HG03460 (cell line): ENCODE data around the gene SURF6.

Source experiments
- ATAC-seq: cut with Tn5 transposase; IDR thresholded peaks from one replicate; pipeline ENCODE4 v1.9.1; 2021; ENCODE audit not compliant: unreplicated experiment

SURF6 gene

GRCh38 chr9:133368249-133368881, 32.4 kb upstream of the SURF6 start:
- no peak for ATAC-seq

DNA sequence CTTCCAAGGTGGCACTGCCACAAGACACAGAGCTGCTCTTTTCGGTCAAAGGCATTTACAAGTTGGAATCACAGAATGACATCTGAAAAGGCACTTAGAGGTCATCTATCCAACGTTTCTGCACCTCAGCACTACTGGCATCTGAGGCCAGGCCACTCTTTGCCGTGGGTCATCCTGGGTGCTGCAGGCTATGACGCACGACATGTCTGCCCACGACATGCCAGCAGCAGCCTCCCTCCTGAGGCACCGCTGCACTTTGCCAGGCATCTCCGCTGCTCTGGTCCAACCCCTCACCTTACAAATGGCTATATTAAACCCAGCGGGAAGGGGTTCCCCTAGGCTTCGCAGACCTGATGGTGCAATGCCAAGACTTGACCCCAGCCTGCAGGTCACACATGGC, 31.8 kb upstream of the SURF6 start:
- no peak for ATAC-seq

GRCh38 chr9:133367221-133367620, 31.2 kb upstream of the SURF6 start:
- no peak for ATAC-seq

DNA sequence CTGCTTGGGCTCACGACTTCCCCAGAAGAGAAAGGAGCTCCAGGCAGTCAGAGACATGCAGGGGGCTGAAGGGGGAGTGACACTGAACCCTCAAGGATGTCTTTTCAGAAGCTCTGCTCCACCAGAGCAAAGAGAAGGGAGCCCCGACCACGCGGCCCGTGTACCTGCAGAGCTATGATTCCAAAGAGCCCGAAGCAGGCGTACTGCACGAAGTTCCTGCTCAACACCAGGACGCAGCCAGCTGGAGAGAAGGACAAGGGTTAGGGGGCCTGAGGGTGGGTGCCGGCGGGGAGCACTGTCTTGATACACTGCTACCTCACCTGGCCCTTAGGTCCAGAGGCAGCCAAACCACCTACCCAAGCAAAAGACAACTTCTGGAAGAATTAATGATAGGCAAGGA, 30.4 kb upstream of the SURF6 start:
- ATAC-seq, result no peak

DNA sequence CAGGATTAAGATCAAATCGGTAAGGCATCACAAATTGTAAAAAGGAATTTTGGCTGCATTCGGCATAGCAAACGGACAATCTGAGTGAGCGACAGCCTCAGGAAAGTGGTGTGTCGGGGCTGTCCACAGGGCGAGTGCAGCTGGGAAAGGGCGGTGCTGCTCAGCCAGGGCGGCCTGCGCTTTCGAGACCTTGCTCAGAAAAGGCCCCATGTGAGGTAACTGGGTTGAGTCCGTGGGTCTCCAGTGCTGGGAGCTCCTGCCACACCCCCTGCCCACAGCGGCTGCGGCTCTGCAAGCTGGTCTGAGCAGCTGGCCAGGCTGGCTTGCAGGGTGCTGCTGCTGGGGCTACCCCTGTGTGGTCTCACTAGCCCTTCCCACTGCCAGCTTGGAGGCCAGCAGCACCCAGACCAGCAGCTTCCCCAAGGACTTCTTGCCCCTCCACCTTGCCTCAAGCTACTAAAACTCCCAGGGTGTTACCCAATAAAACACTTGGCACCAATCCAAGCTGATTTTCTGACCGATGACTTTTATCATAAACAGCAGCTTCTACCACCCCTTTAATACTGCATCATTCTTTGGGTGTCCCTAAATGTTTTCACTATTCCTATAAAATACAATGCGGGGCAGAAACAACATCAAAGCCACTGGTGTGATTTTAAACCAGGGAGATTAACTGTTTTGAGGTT, 26.5 kb upstream of the SURF6 start:
- no peak for ATAC-seq

- ATAC-seq, result no peak
These were observed 25.6 kb upstream of the SURF6 start for GRCh38 chr9:133361507-133362092.

GRCh38 chr9:133360400-133361393, 24.7 kb upstream of the SURF6 start:
- ATAC-seq, result no peak

DNA sequence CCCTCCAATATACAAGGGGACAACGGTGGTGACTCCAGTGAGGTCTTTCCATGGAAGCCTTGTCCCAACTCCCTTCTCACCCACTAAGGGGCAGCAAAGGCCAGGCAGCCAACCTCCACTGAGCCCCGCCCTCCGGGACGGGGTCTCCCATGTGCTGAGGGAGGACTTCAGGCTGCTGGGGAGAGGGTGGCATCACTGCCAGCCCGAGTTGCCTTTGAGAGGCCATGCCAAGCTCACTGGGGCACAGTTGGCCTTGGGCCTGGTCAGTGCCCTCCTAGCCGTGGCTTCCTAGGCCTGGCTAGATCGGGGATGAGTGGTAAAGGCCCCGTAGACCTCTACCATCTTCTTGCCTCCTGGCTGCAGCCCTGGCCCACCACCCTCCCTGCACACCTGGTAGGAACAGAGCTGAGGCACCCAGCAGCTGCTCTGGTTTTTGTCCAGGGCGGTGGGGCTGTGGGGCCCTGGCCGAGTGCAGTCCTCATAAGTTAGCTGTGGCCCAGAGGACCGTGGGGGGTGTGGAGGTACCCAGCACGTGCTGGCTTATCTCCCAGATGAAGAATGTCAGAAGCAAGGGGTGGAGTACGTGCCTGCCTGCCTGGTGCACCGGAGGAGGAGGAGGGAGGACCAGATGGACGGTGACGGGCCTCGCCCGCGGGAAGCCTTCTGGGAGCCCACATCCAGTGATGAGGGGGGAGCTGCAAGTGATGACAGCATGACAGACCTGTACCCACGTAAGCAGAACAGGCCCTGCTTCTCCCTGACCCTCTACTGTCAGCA, 23.6 kb upstream of the SURF6 start:
- no peak for ATAC-seq

DNA sequence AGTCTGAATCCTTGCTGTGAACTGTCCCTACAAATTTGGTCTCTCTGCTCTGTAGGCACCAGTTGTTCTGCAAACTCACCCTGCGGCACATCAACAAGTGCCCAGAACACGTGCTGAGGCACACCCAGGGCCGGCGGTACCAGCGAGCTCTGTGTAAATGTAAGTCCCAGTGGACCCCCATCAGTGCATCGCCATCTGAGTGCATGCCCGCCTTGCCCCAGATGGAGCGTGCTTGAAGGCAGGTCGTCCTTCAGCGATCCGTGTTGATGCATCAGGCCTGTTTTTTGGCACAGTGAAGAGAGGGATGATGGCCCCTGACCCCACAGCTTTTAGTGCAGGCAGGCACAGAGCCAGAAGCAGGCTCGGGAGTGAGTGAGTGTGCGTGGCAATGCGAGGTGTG, 21.7 kb upstream of the SURF6 start:
- ATAC-seq, result no peak

DNA sequence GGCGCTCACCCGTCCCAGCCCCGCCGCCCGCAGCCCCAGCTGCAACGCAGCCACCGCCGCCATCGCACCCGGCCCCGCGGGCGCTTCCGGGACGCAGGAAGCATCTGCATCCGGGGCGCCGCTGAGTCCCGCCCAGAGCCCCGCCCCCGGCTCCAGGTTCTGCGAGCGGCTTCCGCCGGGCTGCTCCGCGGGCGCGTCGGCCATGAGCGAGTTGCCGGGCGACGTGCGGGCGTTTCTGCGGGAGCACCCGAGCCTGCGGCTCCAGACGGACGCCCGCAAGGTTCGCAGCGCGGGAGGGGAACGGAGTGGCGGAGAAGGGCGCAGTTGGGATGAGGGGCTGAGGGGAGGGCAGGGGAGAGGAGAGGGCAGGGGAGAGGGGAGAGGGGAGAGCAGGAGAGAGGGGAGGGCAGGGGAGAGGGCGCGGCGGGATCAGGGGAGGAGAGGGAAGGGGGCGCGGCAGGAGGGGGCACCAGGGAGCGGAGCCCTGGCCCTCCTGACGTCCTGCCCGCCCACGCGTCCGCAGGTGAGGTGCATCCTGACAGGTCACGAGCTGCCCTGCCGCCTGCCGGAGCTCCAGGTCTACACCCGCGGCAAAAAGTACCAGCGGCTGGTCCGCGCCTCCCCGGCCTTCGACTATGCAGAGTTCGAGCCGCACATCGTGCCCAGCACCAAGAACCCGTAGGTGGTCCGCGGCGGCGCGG, 20.6 kb upstream of the SURF6 start, which contains the start of the genes SURF1 and SURF2:
SURF1 (minus strand) TSS at position 97 of the 701 bp plus-strand sequence; CDS start at position 63, 34 bp downstream.
SURF2 (plus strand) TSS at position 160 of the 701 bp plus-strand sequence; CDS start at position 203, 43 bp downstream.
- ATAC-seq, result peak; percentile 60

DNA sequence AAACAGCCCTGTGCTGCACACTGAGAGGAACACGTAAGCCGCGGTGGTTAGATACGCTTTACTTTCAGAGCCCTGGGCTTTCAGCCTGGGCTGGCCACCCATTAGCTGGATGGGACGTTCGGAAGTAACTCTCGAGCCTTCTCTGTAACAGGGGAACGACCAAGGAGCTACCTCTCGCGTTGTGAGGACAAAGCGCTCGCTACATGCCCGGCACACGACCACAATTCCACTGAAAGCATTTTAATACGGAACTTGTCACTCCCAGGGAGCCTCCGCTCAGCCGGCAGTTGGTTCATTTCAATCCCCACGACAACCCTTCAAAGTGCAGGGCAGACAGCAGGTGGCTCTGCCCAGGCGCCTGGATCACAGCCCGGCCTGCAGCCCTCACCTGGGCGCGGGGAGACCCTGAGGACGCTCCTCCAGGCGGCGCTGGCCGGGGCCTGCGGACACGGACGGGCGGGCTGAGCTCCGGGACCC, 19.9 kb upstream of the SURF6 start:
- peak; percentile 34 for ATAC-seq

DNA sequence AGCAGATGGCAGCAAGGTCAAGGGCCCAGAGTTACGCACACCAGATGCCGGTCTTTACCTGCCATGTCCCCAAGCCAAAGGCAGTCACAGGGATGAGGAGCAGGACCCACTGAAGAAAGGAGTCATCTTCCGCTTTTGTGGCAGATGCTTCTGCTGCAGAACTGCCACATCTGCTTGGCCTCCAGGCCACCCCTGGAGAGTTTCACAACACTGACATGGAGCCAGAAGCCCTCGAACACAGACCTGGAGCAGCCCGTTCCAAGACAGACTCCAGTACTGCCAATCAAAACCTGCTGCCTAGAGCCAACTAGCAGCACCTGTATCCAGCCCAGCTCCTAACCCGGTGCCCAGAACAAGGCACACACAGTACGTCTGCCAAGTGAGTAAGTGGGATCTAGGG, 18.8 kb upstream of the SURF6 start:
- ATAC-seq, result no peak

- no peak for ATAC-seq
These were observed 17.6 kb upstream of the SURF6 start for GRCh38 chr9:133353548-133353947.

DNA sequence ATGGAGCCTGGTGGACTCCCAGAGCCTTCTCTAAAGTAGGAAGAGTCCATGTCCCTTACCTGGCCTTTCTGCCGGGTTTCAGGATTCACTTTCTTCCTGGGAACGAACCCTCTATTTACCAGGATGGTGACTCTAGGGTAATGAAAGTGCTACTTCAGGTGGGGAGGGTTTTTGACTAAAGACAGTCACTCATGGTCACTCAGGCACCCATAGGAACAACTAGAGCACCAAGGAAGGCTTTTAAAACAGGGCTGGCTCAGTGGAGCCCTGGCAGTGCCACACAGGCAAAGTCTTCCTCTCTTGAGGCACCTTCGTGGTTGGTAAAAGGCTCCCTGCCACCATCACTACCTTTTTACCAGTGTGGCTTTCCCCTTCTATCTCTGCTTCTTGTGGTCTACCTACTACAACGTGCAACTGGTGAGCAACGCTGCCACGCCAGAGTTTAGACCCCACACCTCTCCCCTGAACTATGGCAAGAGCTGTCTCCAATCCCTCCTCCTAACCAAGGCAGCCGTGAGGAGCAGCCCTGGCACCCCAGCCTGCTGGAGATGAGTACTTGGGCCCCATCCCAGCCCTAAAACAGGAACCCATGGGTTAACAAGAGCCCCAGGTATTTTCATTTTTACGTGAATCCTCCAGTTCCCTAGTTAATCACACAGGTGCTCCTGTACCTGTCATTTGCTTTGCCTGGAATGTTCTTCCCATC, 16.8 kb upstream of the SURF6 start:
- no peak for ATAC-seq

DNA sequence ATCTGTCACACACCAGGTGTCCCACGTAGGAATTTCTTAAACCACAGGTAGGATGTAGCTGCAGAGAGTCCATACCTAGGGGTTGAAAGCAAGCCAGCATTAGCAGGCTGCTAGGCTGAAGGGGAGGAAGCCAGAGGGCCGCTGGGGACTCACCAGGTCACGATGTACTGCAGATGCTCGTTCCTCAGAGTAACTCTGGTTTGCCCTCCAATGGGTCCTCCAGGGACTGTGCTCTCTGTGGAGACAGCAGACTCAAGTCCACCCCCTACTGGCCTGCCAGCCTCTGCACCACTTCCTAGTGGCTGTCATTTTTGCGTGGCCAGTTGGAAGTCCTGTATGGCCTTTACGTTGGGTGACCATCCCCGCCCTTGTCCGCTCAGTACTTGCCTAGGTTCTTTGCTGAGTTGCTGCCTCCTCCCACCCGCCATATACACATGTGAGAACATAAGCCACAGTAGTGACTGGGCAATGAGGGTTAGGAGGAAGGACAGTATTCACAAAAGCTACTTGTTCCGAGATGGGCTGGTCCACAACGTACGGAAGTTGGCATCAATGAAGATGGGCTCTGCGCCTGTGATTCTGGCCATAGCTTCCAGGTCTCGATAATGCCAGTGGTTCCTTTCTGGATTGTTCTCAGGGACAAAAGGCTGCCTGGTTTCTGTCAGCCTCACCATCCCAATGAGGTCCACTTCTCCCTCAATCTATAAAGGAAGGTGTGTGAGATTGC, 16.1 kb upstream of the SURF6 start:
- no peak for ATAC-seq

- no peak for ATAC-seq
These were observed 15.5 kb upstream of the SURF6 start for GRCh38 chr9:133351526-133351907.

DNA sequence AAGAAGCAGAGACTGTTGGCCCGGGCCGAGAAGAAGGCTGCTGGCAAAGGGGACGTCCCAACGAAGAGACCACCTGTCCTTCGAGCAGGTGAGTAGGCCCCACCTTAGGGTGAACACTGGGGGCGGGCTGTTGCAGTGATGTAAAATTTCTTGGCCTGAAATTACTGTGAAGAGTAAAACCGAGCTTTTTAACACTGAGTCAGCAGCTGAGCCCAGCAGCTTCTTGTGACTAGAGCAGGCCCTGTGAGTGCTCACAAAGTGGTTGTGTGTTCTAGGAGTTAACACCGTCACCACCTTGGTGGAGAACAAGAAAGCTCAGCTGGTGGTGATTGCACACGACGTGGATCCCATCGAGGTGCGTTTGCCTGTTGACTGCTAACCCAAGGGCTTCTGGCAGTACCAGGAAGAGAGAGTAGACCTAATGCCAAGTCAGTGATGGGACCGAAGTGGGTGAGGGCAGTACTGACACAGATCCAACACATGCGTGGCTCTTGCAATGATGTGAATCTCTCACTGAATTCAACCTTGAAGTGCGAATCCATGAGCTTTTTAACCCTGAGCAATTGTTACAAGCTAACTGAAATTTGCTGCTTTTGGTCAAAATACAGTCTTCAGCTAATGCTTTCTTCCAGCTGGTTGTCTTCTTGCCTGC, 14.1 kb upstream of the SURF6 start:
- ATAC-seq, result no peak
